ENCODE data around the gene PAQR5.

Gene PAQR5

GRCh38 chr15:69298697-69299441 lies at the start of gene PAQR5:
Gene PAQR5, plus strand, starts transcription at chr15:69298912. Its CDS starts 61,169 bp downstream, at chr15:69360081.
- DNase-seq (ENCODE audit: low read depth) = no peak
- H3K4me3 ChIP-seq (ENCODE audit: low read length) = peak within 1 kb of the TSS; percentile 56
- TF ChIP-seq CTCF (conservative IDR thresholded peaks at IDR 0.05; ENCODE audit: low read length) = no peak

- H3K4me3 ChIP-seq (ENCODE audit: low read length) = no peak overlapping the region
- TF ChIP-seq CTCF (conservative IDR thresholded peaks at IDR 0.05; ENCODE audit: low read length) = no peak
- DNase-seq (ENCODE audit: low read depth) = peak; percentile 57
These were observed 45.6 kb upstream of the PAQR5 start for GRCh38 chr15:69253156-69253555.

GRCh38 chr15:69265347-69265955 lies 33.3 kb upstream of the PAQR5 start:
- peak; percentile 47 for DNase-seq (ENCODE audit: low read depth)
- peak; percentile 67 for TF ChIP-seq CTCF (conservative IDR thresholded peaks at IDR 0.05; ENCODE audit: low read length)
- H3K4me3 ChIP-seq (ENCODE audit: low read length) = no peak overlapping the region

- TF ChIP-seq CTCF (conservative IDR thresholded peaks at IDR 0.05; ENCODE audit: low read length) = no peak
- DNase-seq (ENCODE audit: low read depth) = no peak
- no peak overlapping the region for H3K4me3 ChIP-seq (ENCODE audit: low read length)
These were observed 27.5 kb upstream of the PAQR5 start for GRCh38 chr15:69271217-69271616.

GRCh38 chr15:69272139-69272538 lies 26.6 kb upstream of the PAQR5 start:
- H3K4me3 ChIP-seq (ENCODE audit: low read length) = no peak overlapping the region
- no peak for TF ChIP-seq CTCF (conservative IDR thresholded peaks at IDR 0.05; ENCODE audit: low read length)
- no peak for DNase-seq (ENCODE audit: low read depth)

- no peak for DNase-seq (ENCODE audit: low read depth)
- no peak for TF ChIP-seq CTCF (conservative IDR thresholded peaks at IDR 0.05; ENCODE audit: low read length)
- no peak overlapping the region for H3K4me3 ChIP-seq (ENCODE audit: low read length)
These were observed 25.8 kb upstream of the PAQR5 start for GRCh38 chr15:69272891-69273290.
